ENCODE measurements around the gene TP53. TPM values are rescaled to one million over a fixed set of nuclear protein-coding genes. Genes with fewer than 3 reads are reported as not detected.
"Not testable (repeated sequence)": the region's sequence is repeated elsewhere in the genome, so short reads cannot be mapped to it uniquely, and the experiment has no call there.

Gene TP53
- total RNA-seq, 2 donors from 2014 or later, result 12.9 to 20.1 TPM

GRCh38 chr17:7647018-7647417 is 40.3 kb downstream of the TP53 start:
- DNase-seq (ENCODE audit: low spot score), result no peak
- H3K27ac ChIP-seq, result no peak overlapping the region
- H3K36me3 ChIP-seq, result no peaks in the 10 kb centered on the region
- H3K4me1 ChIP-seq, result peaks cover 0 to 21% of the 10 kb centered on the region in 2 donors
- H3K4me3 ChIP-seq, result no peak overlapping the region
- no peak for TF ChIP-seq CTCF (IDR thresholded peaks at IDR 0.05)
- no peaks in the 10 kb centered on the region for H3K27me3 ChIP-seq
- H3K9me3 ChIP-seq, result no peaks in the 10 kb centered on the region

GRCh38 chr17:7646457-7646856 is 40.8 kb downstream of the TP53 start:
- H3K36me3 ChIP-seq, result no peaks in the 10 kb centered on the region
- peaks cover 0 to 15% of the 10 kb centered on the region in 2 donors for H3K4me1 ChIP-seq
- no peak overlapping the region for H3K27ac ChIP-seq
- no peak for DNase-seq (ENCODE audit: low spot score)
- no peak for TF ChIP-seq CTCF (IDR thresholded peaks at IDR 0.05)
- H3K27me3 ChIP-seq, result no peaks in the 10 kb centered on the region
- H3K9me3 ChIP-seq, result no peaks in the 10 kb centered on the region
- H3K4me3 ChIP-seq, result no peak overlapping the region

GRCh38 chr17:7644775-7645174 is 42.5 kb downstream of the TP53 start:
- Histone ChIP-seq H3K36me3 (no peaks in the 10 kb centered on the region), H3K9me3 (no peaks in the 10 kb centered on the region), H3K4me3 (no peak overlapping the region), H3K27me3 (no peaks in the 10 kb centered on the region), H3K4me1 (no peaks in the 10 kb centered on the region), H3K27ac (no peak overlapping the region)
- no peak for TF ChIP-seq CTCF (IDR thresholded peaks at IDR 0.05)
- DNase-seq (ENCODE audit: low spot score), result no peak

GRCh38 chr17:7641635-7642034 is 45.7 kb downstream of the TP53 start:
- H3K4me3 ChIP-seq; H3K27ac ChIP-seq; H3K9me3 ChIP-seq; H3K4me1 ChIP-seq; H3K27me3 ChIP-seq; DNase-seq (ENCODE audit: low spot score); H3K36me3 ChIP-seq: not testable (repeated sequence)

GRCh38 chr17:7640783-7641182 is 46.5 kb downstream of the TP53 start:
- H3K9me3 ChIP-seq, result no peaks in the 10 kb centered on the region
- no peaks in the 10 kb centered on the region for H3K4me1 ChIP-seq
- no peaks in the 10 kb centered on the region for H3K36me3 ChIP-seq
- no peaks in the 10 kb centered on the region for H3K27me3 ChIP-seq
- TF ChIP-seq CTCF (IDR thresholded peaks at IDR 0.05), result no peak
- H3K27ac ChIP-seq, result no peak overlapping the region
- H3K4me3 ChIP-seq, result no peak overlapping the region
- DNase-seq (ENCODE audit: low spot score), result no peak

GRCh38 chr17:7636163-7636562 is 51.1 kb downstream of the TP53 start:
- no peaks in the 10 kb centered on the region for H3K27me3 ChIP-seq
- TF ChIP-seq CTCF (IDR thresholded peaks at IDR 0.05), result no peak
- DNase-seq (ENCODE audit: low spot score), result no peak
- no peak overlapping the region for H3K27ac ChIP-seq
- no peaks in the 10 kb centered on the region for H3K9me3 ChIP-seq
- H3K4me3 ChIP-seq, result no peak overlapping the region
- peaks cover 0 to 7% of the 10 kb centered on the region in 2 donors for H3K4me1 ChIP-seq
- no peaks in the 10 kb centered on the region for H3K36me3 ChIP-seq
